ENCODE measurements around the gene BIRC6. TPM values are rescaled to one million over a fixed set of nuclear protein-coding genes. Genes with fewer than 3 reads are reported as not detected.

Gene BIRC6
- total and polyA plus RNA-seq, 2 of the 4 experiments (the other 2 are of a cell fraction): 26.5 to 316 TPM

GRCh38 chr2:32611366-32611765 lies 254.5 kb downstream of the BIRC6 start:
- Histone ChIP-seq H2AFZ (replicated peaks; ENCODE audit: low read length, poor library complexity) (no peak overlapping the region), H2BK15ac (ENCODE audit: low read depth, low read length) (no peak overlapping the region), H3K23ac (ENCODE audit: low read depth, low read length) (no peak overlapping the region), H3K27me3 (ENCODE audit: control insufficient read depth, insufficient read depth, low read length) (no peaks in the 10 kb centered on the region), H3K36me3 (ENCODE audit: control insufficient read depth, insufficient read depth, low read length) (peaks cover 42% of the 10 kb centered on the region), H2BK20ac (ENCODE audit: low read depth, low read length) (no peak overlapping the region), H3K4ac (ENCODE audit: low read depth, low read length) (no peak overlapping the region), H2BK5ac (ENCODE audit: low read depth, low read length, poor library complexity, severe bottlenecking) (no peak overlapping the region), H3K18ac (ENCODE audit: low read depth, low read length) (no peak overlapping the region), H3K56ac (ENCODE audit: extremely low read depth, insufficient read depth, low read length) (no peak overlapping the region), H2BK120ac (ENCODE audit: low read depth, low read length) (no peak overlapping the region), H4K5ac (ENCODE audit: low read depth, low read length) (no peak overlapping the region), H3K79me1 (ENCODE audit: low read depth in 1 of 2, low read length in 2 of 2) (peaks cover 5 to 7% of the 10 kb centered on the region in 2 experiments; a peak in 2 of 4 replicates), H3K4me2 (ENCODE audit: low read depth, low read length) (no peak overlapping the region), H2AK5ac (ENCODE audit: low read depth, low read length) (no peak overlapping the region), H3K4me1 (ENCODE audit: control insufficient read depth, insufficient read depth, low read length) (no peaks in the 10 kb centered on the region), H3K14ac (replicated peaks; ENCODE audit: low read depth, low read length) (no peak overlapping the region), H3K9ac (ENCODE audit: low read depth, low read length) (no peak overlapping the region), H3K9me3 (ENCODE audit: control insufficient read depth, insufficient read depth, low read length) (no peaks in the 10 kb centered on the region), H4K8ac (ENCODE audit: low read depth in 2 of 2, low read length in 2 of 2) (no peak overlapping the region), H4K91ac (ENCODE audit: insufficient read depth, low read depth, low read length) (no peak overlapping the region), H3K4me3 (ENCODE audit: insufficient read depth, low read depth, low read length) (no peak overlapping the region), H3K9me1 (ENCODE audit: insufficient read depth, low read length) (no peaks in the 10 kb centered on the region), H2AK9ac (replicated peaks; ENCODE audit: low read depth, low read length, poor library complexity) (no peak overlapping the region), H3K27ac (ENCODE audit: insufficient read depth, low read length) (no peak overlapping the region), H4K20me1 (ENCODE audit: insufficient read depth, low read length) (no peaks in the 10 kb centered on the region)
- ChIA-PET CTCF (no interaction called here), POLR2A (ENCODE audit: unreplicated experiment) (no interaction called here)
- intact Hi-C loops (cut with micrococcal nuclease) (no loop called here), dilution Hi-C loops (cut with HindIII; ENCODE audit: low sequenced_read_pairs, unreplicated experiment) (no loop called here), in situ Hi-C loops (cut with MboI; ENCODE audit: low sequenced_read_pairs) (no loop called here)
- no peak for TF ChIP-seq USF2 (IDR thresholded peaks at IDR 0.05; ENCODE audit: low read depth, low read length)
- TF ChIP-seq NFE2L2 (IDR thresholded peaks at IDR 0.05; ENCODE audit: low read depth, low read length): no peak
- no peak for TF ChIP-seq MAZ (IDR thresholded peaks at IDR 0.05; ENCODE audit: borderline replicate concordance, low read depth, low read length)
- TF ChIP-seq ELK1 (IDR thresholded peaks at IDR 0.05; ENCODE audit: borderline replicate concordance, low read depth, low read length): no peak
- no peak for TF ChIP-seq SMC3 (IDR thresholded peaks at IDR 0.05; ENCODE audit: low read depth, low read length)
- TF ChIP-seq CHD1 (IDR thresholded peaks at IDR 0.05; ENCODE audit: low read depth, low read length): no peak
- TF ChIP-seq BHLHE40 (IDR thresholded peaks at IDR 0.05; ENCODE audit: low read depth, low read length): no peak
- no peak for TF ChIP-seq FOS (IDR thresholded peaks at IDR 0.05; ENCODE audit: low read depth, low read length)
- no peak for TF ChIP-seq CTCF (conservative IDR thresholded peaks at IDR 0.05; ENCODE audit: low read depth, low read length)
- no peak for DNase-seq
- no TSS peak for BruUV-seq (replicated peaks)
- ATAC-seq (ENCODE audit: low read depth): no peak
- WGBS, 2 experiments (ENCODE audit: extremely low coverage in 2 of 2, insufficient read length in 1 of 2): no CpG with 5 or more reads among the region's 2 CpGs
